ENCODE measurements around the gene TFPI.

The TFPI gene

DNA sequence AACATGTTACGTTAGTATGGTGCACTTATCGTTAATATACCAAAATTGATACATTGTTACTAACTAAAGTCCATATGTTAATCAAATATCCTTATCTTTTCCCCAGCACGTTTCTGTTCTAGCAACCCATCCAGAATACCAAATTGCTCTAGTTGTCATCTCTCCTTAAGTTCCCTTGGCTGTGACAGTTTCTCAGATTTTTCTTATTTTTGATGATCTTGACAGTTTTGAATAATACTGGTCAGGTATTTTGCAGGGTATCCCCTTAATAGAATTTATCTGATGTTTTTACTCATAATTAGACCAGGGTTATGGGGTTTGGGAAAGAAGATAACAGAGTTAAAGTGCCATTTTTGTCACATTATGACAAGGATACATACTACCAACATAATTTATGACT, 47.8 kb downstream of the TFPI start:
- no peak for DNase-seq (ENCODE audit: low read depth in 1 of 2, low spot score in 1 of 2)

DNA sequence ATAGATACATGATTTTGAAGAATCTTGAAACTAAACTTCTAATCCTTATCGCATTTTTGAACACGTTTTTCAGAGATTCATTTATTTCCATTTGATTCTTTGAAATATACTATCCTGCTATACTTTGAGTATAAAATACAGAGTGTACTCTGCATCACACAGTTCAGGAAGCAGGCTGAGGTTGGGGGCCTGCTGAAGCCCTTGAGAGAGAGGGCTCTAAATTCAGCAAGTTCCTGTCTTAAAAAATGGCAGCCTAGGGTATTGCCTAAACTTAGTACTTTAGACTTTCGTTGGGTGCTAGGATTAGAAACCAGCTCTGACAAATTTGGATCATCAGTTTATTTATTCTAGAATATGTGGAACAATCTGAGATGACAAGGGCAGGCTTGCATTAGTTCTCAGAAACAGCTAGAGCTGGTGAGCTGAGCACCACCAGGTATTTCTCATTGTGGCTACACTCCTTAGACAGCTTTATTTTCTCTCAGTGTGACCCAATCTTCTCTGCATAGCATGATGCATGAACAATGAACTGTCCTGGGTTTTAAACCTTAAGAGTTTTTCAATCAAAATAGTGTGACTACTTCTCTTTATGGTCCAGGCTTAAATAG, 49.1 kb downstream of the TFPI start:
- no peak for DNase-seq (ENCODE audit: low read depth in 1 of 2, low spot score in 1 of 2)

DNA sequence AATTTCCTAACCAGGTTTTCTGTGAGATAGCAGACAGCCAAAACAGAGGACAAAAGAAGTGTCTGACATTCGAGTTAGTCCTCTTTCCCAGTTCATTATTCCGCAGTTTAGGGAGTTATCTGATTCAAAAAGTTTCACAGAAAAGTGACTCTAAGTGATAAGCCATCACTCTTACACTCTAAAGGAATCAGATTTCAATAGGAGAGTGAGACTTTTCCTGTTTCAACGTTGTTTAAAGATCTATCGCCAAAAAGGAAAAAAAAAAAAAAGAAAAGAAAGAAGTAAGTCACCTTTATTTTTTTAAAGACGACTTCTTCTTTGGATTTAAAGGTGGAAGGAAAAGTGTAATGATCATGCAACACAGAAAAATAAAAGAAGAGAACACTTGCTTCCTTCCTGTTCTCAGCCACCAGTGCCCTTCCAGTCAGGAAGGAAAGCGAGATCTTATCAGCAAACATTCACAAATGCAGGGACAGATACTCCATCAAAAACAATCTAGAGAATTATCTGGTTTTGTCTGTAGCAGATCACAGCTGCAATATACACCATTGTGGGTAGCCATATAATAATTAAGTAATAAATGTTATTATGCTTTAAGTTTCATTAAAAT, 49.8 kb downstream of the TFPI start:
- no peak for DNase-seq (ENCODE audit: low read depth in 1 of 2, low spot score in 1 of 2)

DNA sequence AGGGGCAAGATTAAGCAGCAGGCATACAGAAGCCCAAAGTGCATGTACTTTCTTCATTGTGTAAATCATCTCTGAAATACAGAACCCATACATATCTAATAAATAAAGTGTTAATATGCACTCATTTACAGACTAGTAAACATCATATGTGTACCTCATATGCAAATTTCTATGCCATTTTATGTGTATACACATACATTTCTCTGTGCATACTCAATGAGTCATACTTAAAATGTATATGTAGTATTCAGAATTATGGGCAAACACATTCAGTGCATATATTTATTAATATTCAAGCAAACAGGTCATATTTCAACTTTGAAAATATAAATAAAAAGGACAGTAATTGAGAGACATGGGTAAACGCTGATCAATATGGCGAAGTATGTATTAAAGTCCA, 50.5 kb downstream of the TFPI start:
- DNase-seq (ENCODE audit: low read depth in 1 of 2, low spot score in 1 of 2), result no peak

DNA sequence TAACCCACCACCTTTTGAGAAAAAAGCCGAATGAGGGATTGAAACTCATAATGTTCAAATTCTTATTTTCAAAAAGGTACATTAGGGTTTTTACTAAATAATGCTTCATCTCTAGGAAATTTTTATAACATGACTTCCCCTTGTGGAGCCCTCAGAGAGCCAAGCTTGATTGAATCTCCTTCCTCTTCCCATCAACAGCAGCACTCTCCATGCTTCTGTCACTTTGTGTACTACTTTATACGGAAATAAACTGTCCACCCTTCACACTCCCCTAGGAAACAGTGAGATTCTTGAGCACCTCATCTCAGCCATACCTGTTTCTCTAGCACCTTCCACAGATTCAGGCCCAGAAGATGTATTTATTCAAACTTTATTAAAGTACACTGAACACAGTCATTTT, 51.8 kb downstream of the TFPI start:
- DNase-seq (ENCODE audit: low read depth in 1 of 2, low spot score in 1 of 2), result no peak

DNA sequence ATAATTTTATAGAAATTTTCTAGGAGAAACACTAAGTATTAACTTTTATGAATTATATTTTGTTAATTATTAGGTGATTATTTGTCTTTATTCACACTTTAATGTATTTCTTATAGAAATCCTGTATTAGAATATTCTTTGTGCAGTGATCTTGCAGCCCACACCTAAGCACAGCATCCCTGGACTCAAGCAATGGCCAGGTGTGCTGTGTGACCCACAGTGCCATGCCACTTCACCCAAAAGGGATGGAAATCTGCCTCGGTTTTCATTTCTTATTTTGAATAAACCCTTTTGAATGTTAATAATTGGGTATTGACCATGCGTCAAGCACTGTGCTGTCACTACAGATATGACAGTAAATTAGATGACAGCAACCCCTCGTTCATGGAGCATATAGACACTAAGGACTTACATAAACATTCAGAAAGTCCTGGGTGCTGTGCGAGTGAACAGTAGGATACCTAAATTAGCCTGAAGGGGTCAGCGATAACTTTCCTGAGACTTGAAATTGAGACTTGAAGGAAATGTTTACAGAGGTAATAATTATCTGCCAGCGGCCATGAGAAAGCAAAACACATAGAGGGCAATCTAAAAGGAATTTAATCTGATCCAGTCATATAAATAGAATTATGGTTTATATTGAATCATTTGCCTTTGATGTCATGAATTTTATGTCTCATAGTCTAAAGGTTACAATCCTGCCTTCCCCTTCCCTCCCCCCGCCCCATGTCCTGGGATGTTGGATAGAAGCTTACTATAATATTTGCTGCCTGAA, 53.5 kb downstream of the TFPI start:
- DNase-seq (ENCODE audit: low read depth in 1 of 2, low spot score in 1 of 2), result no peak

DNA sequence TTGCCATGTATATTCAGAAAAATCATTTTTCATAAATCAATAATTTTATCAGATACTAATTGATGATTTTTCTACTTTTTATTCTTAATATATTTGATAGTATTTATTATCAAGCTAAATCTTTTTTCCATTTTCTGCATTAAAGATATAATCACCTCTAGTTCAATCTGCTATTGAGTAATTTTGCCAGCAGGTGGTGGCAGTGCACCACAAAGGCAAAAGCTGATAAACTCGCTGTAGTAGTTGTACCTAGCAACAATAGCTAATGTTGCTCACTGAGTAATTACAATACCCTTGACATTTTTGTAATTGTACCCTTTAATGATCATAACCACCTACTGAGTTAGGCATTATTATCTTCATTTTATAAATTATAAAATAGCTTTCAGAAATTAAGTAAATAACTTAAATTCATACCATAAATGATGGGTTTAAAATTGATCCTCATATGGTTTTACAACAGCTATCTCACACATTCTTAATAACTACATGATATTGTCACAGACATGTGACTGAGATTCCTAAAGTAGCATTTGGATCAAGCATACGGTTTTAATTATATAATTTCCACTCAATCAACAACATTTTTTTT, 54.2 kb downstream of the TFPI start:
- DNase-seq (ENCODE audit: low read depth in 1 of 2, low spot score in 1 of 2), result no peak

DNA sequence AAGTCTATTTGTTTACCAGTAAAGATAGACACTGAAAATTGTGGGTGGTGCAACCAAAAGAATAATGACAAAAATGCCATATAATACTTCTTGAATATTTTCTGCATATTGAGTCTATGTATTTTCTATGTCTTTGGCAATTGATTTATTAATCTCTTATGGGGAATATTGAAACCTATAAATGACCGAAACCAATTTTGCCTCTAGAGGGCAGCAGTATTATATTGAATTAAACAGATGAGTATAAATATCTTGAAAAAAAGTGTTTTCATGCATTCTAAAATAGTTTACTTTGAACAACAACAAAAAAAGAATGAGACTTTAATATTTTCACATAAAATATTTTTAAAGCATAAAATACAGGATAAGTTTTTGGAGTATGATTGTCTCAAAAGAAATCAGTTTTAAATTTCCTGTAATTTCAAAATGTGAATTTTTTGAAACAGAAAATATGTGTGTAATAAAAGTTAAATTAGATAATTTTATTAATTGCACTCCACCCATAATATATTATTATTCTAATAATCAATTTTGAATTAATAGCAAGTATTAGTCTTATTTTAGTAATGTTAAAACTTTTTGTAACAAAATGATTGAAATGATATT, 56.3 kb downstream of the TFPI start:
- no peak for DNase-seq (ENCODE audit: low read depth in 1 of 2, low spot score in 1 of 2)

DNA sequence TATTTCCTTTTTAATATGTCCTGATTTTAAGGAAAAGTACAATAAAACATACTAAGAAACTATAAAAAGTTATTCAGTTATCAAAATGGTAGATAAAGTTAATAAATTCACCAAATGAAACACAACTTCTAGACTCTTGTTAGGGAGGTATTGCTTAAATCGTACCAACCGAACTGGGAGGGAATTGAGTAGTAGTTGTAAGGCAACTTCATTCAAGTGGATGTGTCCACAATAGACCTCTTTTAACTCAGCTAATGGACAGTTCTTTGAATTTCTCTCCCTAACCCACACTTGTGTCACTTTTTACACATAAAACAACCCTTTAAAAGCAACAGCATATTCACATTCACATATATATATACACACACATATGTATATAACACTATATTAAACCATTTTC, 57.1 kb downstream of the TFPI start:
- DNase-seq (ENCODE audit: low read depth in 1 of 2, low spot score in 1 of 2), result no peak

DNA sequence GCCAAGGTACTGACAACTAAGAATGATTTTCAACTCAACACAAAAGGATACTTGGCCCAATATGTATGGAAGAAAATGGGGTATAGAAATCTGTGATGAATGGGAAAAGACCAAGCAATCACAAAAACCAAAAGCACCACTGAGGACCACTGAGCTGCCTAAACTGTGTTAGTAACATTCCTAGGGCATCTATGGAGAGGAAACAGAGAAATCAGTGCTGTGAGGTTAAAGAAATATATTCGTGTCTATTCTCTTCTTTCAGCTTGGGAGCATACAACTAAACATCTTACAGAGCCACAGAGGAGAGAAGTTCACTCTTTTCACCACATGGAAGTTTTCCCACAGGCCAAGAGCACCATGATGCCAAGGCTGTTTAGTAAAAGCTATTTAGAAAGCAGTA, 58.9 kb downstream of the TFPI start:
- DNase-seq (ENCODE audit: low read depth in 1 of 2, low spot score in 1 of 2), result no peak

DNA sequence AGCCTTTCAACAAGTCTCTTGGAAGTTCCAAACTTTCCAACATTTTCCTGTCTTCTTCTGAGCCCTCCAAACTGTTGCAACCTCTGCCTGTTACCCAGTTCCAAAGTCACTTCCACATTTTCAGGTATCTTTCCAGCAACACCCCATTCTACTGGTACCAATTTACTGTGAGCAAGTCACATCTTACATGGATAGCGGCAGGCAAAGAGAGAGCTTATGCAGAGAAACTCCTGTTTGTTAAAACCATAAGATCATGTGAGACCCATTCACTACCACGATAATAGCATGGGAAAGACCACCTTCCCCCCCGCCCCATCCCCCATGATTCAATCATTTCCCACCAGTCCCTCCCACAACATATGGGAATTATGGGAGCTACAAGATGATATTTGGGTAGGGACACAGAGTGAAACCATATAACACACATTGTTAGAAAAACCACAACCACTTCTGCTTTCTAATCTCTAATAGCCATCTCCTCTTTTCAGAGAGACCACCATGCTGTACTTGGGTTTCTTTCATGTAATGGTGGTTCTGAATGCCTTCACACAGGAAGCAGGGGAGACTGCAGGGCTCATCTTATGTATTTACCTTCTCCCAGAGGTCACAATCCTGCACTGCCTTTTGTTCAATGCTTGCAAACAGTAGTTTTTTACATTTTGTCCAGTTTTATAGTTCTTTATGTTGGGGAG, 60.2 kb downstream of the TFPI start:
- DNase-seq (ENCODE audit: low read depth in 1 of 2, low spot score in 1 of 2), result no peak

DNA sequence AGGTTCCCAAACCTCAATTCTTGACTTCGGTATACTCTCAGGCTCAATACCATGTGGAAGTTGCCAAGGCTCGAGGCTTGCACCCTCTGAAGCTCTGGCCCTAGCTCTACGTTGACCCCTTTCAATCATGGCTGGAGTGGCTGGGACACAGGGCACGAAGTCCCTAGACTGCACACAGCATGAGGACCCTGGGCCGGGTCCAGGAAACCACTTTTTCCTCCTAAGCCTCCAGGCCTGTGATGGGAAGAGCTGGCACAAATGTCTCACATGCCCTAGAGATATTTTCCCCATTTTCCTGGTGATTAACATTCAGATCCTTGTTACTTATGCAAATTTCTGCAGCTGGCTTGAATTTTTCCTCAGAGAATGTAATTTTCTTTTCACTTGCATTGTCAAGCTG, 61.1 kb downstream of the TFPI start:
- no peak for DNase-seq (ENCODE audit: low read depth in 1 of 2, low spot score in 1 of 2)

DNA sequence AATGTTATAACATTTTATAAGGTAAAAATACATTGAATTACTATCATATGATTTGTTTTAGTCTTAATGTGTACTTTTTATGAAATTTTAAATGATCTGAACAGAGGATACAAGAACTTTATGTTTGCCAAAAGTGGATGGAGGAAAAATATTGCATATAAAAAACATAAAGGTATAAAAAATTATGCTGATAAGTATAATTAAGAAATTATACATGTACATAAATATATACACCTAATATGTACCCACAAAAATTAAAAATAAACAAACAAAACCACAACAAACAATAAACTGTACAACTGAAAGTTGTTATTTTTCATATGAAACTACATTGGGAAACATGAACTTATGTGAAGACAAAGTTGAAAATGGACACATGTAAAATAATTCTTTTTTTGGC, 68.0 kb downstream of the TFPI start:
- no peak for DNase-seq (ENCODE audit: low read depth in 1 of 2, low spot score in 1 of 2)

DNA sequence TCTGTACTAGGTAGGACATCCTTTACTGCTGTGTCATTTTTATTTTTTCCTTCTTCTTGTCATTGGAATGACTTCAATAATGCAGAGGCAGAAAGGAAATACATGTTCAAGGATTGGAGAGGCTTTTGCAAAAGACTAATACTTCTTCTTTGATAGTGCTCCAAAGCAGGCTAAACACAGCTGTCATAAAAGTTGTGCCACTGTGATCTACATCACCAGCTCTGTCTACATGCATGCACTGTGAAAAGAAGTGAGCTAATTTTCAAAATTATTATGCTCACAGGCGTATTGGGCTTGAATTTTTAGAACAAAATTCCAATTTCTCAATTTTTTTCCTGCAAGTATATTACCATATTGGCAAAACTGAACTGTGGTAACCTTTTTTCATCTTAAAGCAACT, 68.7 kb downstream of the TFPI start:
- no peak for DNase-seq (ENCODE audit: low read depth in 1 of 2, low spot score in 1 of 2)

DNA sequence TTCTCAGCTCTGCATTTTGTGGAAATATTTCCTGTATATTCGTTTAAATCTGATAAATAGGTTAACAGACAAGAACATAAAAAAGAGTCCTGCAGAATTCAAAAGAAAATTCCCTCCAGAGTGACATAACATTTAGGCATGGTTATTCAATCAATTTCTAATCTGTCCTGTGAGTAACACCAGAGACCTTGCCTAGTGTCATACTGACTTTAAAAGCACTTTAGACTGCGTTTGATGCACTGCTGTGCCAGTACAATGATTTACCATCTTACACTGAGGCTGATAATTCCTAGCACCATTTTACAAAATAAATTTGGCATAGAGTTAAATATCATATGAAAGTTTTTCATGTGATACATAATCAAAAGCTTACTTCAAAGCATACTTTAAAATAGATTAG, 70.7 kb downstream of the TFPI start:
- DNase-seq (ENCODE audit: low read depth in 1 of 2, low spot score in 1 of 2), result no peak

DNA sequence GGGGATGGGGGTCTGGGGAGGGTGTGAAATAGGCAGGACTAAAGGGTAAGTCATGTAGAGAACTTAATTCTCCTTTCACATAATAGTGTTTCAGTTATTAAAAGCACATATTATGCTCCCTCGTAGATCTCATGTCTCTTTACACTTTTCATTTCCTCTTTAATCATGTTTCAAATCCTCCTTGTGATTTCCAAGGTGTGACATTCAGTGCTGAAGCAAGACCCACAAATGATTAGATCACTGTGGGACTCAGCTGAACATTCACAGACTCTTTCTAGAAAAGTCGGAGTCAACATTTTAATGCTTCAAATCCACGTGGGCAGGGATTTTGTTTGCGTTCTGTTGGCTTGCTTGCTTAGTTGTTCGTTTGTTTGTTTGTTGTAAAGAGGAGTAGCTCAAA, 71.4 kb downstream of the TFPI start:
- DNase-seq (ENCODE audit: low read depth in 1 of 2, low spot score in 1 of 2), result no peak

DNA sequence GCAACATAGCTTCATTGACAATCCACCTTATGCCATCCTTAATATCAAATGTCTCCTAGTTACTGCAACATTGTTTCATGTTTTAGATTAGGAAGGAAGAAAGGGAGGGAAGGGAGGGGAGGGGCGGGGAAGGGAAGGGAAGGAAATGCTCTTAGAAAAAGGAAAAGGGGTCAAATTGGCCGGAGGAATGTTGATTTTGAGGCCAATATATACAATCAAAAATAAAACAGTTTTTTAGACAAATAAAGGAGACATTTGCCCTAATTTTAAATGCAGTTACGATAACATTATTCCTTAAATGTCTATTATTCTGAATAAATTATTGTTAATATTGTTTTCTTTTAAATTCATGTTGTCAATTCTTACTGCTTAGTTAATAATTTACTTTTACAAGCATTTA, 72.7 kb downstream of the TFPI start:
- no peak for DNase-seq (ENCODE audit: low read depth in 1 of 2, low spot score in 1 of 2)

DNA sequence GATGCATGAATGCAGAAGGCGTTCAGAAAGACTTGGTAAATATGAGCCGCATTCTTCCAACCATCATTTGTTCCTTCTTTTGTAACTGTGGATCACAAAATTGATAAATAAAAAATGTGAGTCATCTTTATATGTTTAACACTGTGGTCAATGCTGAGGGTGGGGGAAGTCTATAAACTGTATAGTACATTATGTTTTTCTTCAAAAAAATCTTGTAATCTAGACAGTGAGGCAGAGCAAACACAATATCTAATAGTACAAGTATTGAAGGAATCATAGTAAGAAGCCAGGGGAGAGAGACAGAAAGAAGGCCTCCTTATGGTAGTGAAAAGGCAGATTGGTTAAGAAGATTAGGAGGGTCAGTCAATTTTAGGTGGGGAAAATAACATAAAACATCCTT, 75.5 kb downstream of the TFPI start:
- DNase-seq (ENCODE audit: low read depth in 1 of 2, low spot score in 1 of 2), result no peak

DNA sequence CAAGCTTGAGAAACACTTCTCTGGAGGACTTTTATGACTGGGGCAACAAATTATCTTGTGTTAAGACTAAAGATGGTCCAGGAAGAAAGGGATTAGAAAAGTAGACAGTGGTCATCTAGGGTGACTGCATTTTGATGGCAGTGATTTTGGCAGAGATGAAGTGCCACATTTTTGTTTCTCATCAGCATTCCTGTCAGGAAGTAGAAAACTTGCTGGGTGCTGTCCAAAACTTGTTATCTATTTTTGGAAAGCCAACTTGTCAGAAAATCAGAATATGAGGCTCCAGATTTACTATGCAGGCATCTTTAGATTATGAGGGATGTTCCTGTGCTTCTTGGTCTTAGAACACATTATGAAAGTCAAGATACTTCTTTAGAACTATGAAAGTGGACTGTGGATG, 77.2 kb downstream of the TFPI start:
- no peak for DNase-seq (ENCODE audit: low read depth in 1 of 2, low spot score in 1 of 2)

DNA sequence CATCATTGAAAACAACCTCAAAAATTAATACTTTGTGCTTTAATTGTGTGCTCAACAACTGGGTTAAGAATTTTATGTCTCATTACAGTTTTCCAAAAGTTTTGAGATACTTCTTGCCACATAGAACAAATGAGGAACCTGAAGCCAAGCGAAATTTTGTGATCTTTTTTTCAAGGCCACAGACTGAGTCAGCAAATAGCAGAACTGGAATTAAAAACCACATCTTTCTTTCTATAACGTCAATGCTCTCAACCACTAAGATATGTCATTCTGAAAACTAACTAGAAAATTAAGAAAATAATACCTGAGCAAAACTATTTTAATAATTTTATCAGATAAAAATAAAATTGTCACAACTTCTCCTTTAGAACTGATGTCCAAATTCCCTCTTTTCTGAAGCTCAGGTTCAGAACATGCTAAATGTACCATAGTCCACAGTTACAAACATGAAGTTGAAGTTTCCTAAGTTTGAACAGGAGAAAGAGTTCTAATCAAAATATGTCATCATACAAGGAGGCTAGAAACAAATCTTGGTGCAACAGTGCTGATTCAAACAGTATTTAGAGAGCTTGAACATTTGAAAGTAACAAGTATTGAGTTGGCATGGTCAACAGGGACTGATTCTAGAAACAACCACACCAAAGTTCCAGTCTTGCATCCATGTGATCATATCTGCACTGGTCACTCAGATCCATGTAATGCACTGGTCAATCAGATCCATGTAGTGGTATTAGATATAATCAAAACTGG, 78.6 kb downstream of the TFPI start:
- no peak for DNase-seq (ENCODE audit: low read depth in 1 of 2, low spot score in 1 of 2)

DNA sequence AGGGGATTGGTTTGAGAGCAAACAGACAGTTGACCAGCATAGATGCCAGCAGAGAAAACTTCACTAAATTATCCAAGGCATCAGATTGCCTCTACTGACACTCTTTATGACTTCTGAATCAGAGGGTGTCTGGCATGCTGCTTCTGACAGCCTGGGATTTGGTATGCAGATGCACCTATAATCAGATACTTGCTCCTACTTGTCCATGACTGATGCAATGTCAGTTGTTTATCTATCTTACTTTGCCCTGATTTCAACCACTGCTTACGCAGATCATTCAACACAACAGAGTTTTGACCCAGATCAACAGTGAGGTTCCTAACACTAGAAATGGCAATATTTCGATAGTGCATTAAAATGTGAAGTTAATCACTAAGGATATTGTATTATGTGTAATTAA, 83.5 kb downstream of the TFPI start:
- DNase-seq (ENCODE audit: low read depth in 1 of 2, low spot score in 1 of 2), result no peak
